Heart right ventricle (tissue), 16 donors: ENCODE results near the gene KIF17. TPM values are rescaled to one million over a fixed set of nuclear protein-coding genes. Genes with fewer than 3 reads are reported as not detected.
A peak's percentile ranks its signal among the peaks of the same experiment; 100 is the strongest.

ENCODE experiments used
- ATAC-seq, 8 donors: fragments of 200-7000 bp; cut with Tn5 transposase; one replicate each; pipeline ENCODE4 v1.9.1; 2020; ENCODE audit warnings: mild to moderate bottlenecking in 8 of 8, moderate library complexity in 8 of 8, moderate number of reproducible peaks in 1 of 8
- DNase-seq, 2 donors: peaks; one replicate each; pipeline ENCODE4 v3.0.0-alpha.2; 2020
- H3K27ac ChIP-seq, 10 donors: fragments of 200-600 bp; sonication (generic) in 2 of 10; one replicate each; pipeline versions ENCODE4 v1.5.0 to v1.8.0; 2020 to 2022; ENCODE audit warnings: mild to moderate bottlenecking in 3 of 10
- H3K27me3 ChIP-seq, 7 donors: fragments of 200-600 bp; one replicate each; pipeline ENCODE4 v1.8.0; 2021 to 2022; ENCODE audit warnings: mild to moderate bottlenecking in 2 of 7
- H3K36me3 ChIP-seq, 9 donors: fragments of 200-600 bp; sonication (generic) in 1 of 9; one replicate each; pipeline versions ENCODE4 v1.5.0 to v1.8.0; 2020 to 2022; ENCODE audit warnings: mild to moderate bottlenecking in 2 of 9
- H3K4me1 ChIP-seq, 9 donors: fragments of 200-600 bp; sonication (generic) in 1 of 9; one replicate each; pipeline versions ENCODE4 v1.5.0 to v1.8.0; 2020 to 2022; ENCODE audit warnings: mild to moderate bottlenecking in 4 of 9
- H3K4me3 ChIP-seq, 10 donors: fragments of 200-600 bp; sonication (generic) in 2 of 10; one replicate each; pipeline versions ENCODE4 v1.5.0 to v1.8.0; 2020 to 2022; ENCODE audit warnings: mild to moderate bottlenecking in 7 of 10, moderate library complexity in 2 of 10
- H3K9me3 ChIP-seq, 11 donors: fragments of 200-600 bp in 10 of 11; sonication (generic) in 2 of 11; one replicate each; pipeline versions ENCODE4 v1.5.0 to v1.8.0; 2013 to 2022; ENCODE audit warnings: mild to moderate bottlenecking in 2 of 11, control low read depth in 1 of 11, moderate library complexity in 1 of 11
- CTCF ChIP-seq, 9 donors: fragments of 200-600 bp; sonication (generic) in 2 of 9; IDR thresholded peaks; one replicate each; pipeline versions ENCODE4 v1.5.0 to v1.8.0; 2021 to 2022; ENCODE audit warnings: antibody characterized with exemption in 9 of 9, mild to moderate bottlenecking in 5 of 9, moderate library complexity in 1 of 9
- WGBS, 2 donors: extraction: QIAGEN DNeasy Blood & Tissue Kit; methylation state at CpG; one replicate each; pipeline ENCODE4 v1.1.7; 2013; ENCODE audit warnings: inconsistent platforms in 1 of 2; 5-methylcytosine and 5-hydroxymethylcytosine counted together
- intact Hi-C, 10 donors: fragments of 100-400 bp; cut with DNase I; formaldehyde crosslinking; loops; one replicate each; pipeline versions ENCODE4 v1.11.1 to v1.14.2; 2022
- polyA plus RNA-seq, 2 donors: library from polyadenylated mRNA; stranded (reverse); fragments of 200-250 nt; gene quantifications; one replicate each; pipeline ENCODE4 v1.2.3, GENCODE V29; 2013
- total RNA-seq, 10 donors: library from RNA; stranded (reverse); fragmentation: NEBNext Ultra II Directional in 3 of 10; extraction: Animal tissue kit (Norgen Biotek cat#: 25700) in 3 of 10; gene quantifications; one replicate each; pipeline versions ENCODE4 v1.2.1 to v1.2.4, GENCODE V29; 2021 to 2023
- donor health status: Arrhythmogenic right ventricular cardiomyopathy.
- donor health status: ischemic (EF 13 %, LVEDD 7.1; RV severe dilation, severe dysfunction).
- donor health status: healthy with polysubstance abuse.
- donor health status: DM: no; HTN: yes; CAD: no.
- donor health status: DM: no; HTN: no; CAD: no.
- donor health status: ischemic (EF 25% LVEDD 6.9; RV normal size, moderate dysfunction).
- donor health status: ischemic (EF 25% LVEDD 5.7; RV mildly dilated, moderate dysfunction).
- donor health status: healthy.
- donor health status: DM: yes; HTN: yes; CAD: no.
- donor health status: Ischemic cardiomyopathy.
- donor health status: ischemic (EF 35%, LVEDD 5.7; RV mildly dilated, moderate dysfunction).
- donor health status: nonischemic (EF 11% LVEDD 7.7; RV severe dilation, severe dysfunction).
- donor health status: DM: yes; HTN: yes; CAD: no.
- donor health status: PGD.
- donor health status: ischemic (EF 29% LVEDD 5.4; RV normal size, mild dysfunction).
- donor health status: nonischemic (EF 23%, LVEDD 6.1; RV moderate dilation, normal function).

The KIF17 gene
- total and polyA plus RNA-seq, 12 donors, result 2.7 to 7.5 (median 5.2) TPM

- WGBS, 2 donors, result 90 to 92% methylated on average over 17 of the region's 17 CpGs
- H3K27me3 ChIP-seq, result no peaks in the 10 kb centered on the region
- TF ChIP-seq CTCF (IDR thresholded peaks at IDR 0.05), result no peak
- DNase-seq (no peak), ATAC-seq (no peak)
- intact Hi-C loops, result no loop called here
- H3K4me1 ChIP-seq, result peaks cover 0 to 17% (median 11%) of the 10 kb centered on the region in 9 donors
- H3K9me3 ChIP-seq, result no peaks in the 10 kb centered on the region
- no peak overlapping the region for H3K4me3 ChIP-seq
- H3K27ac ChIP-seq, result no peak overlapping the region
- H3K36me3 ChIP-seq, result no peaks in the 10 kb centered on the region
Measured at GRCh38 chr1:20700636-20701215, 17.1 kb downstream of the KIF17 start.

GRCh38 chr1:20699558-20699957 is 18.2 kb downstream of the KIF17 start:
- intact Hi-C loops, result loop anchor here in 6 of 10 donors (5.0 to 10.0 kb wide), 2 partner anchors 85 to 498 kb away; partner anchors contain the start of gene HP1BP3 (in 1 of the 6)
- DNase-seq (no peak), ATAC-seq (no peak)
- no peaks in the 10 kb centered on the region for H3K27me3 ChIP-seq
- H3K27ac ChIP-seq, result no peak overlapping the region
- H3K4me1 ChIP-seq, result peaks cover 0 to 17% (median 11%) of the 10 kb centered on the region in 9 donors
- H3K9me3 ChIP-seq, result no peaks in the 10 kb centered on the region
- H3K4me3 ChIP-seq, result no peak overlapping the region
- WGBS, 2 donors, result 91% methylated on average over 9 of the region's 9 CpGs
- no peak for TF ChIP-seq CTCF (IDR thresholded peaks at IDR 0.05)
- no peaks in the 10 kb centered on the region for H3K36me3 ChIP-seq

GRCh38 chr1:20698195-20698910 is 19.5 kb downstream of the KIF17 start:
- TF ChIP-seq CTCF (IDR thresholded peaks at IDR 0.05), result no peak
- H3K36me3 ChIP-seq, result no peaks in the 10 kb centered on the region
- H3K9me3 ChIP-seq, result no peaks in the 10 kb centered on the region
- no peak for ATAC-seq
- no peak overlapping the region for H3K4me3 ChIP-seq
- intact Hi-C loops, result loop anchor here in 6 of 10 donors (5.0 to 10.0 kb wide), 2 partner anchors 86 to 499 kb away; partner anchors contain the start of gene HP1BP3 (in 1 of the 6)
- H3K27me3 ChIP-seq, result no peaks in the 10 kb centered on the region
- H3K4me1 ChIP-seq, result peaks cover 0 to 17% (median 11%) of the 10 kb centered on the region in 9 donors
- WGBS, 2 donors, result 88 to 92% methylated on average over 18 of the region's 18 CpGs
- DNase-seq, result no peak
- no peak overlapping the region for H3K27ac ChIP-seq

- H3K27ac ChIP-seq, result peak overlapping the region in 2 of 10 donors; percentile 75 to 80
- H3K27me3 ChIP-seq, result no peaks in the 10 kb centered on the region
- ATAC-seq (no peak), DNase-seq (no peak)
- H3K4me1 ChIP-seq, result peaks cover 0 to 17% (median 11%) of the 10 kb centered on the region in 9 donors
- no peak overlapping the region for H3K4me3 ChIP-seq
- 86 to 88% methylated on average over 12 of the region's 12 CpGs for WGBS, 2 donors
- intact Hi-C loops, result loop anchor here in 8 of 10 donors (2.0 to 10.0 kb wide), 3 partner anchors 87 to 500 kb away; partner anchors contain the start of gene HP1BP3 (in 1 of the 8)
- H3K9me3 ChIP-seq, result no peaks in the 10 kb centered on the region
- H3K36me3 ChIP-seq, result no peaks in the 10 kb centered on the region
- TF ChIP-seq CTCF (IDR thresholded peaks at IDR 0.05), result no peak
Measured at GRCh38 chr1:20697563-20697962, 20.2 kb downstream of the KIF17 start.
